Immature natural killer cell (primary cell): ENCODE results near the gene MEGF6. TPM values are rescaled to one million over a fixed set of nuclear protein-coding genes. Genes with fewer than 3 reads are reported as not detected.

Source experiments
- DNase-seq, 3 donors: peaks; one replicate each; pipeline ENCODE4 v3.0.0; 2022; ENCODE audit warnings: mixed read lengths in 1 of 3
- H3K27ac Mint-ChIP-seq, 6 donors: one replicate each; pipeline ENCODE4 v1.8.0; 2020; ENCODE audit warnings: mixed read lengths in 6 of 6, mild to moderate bottlenecking in 5 of 6, inconsistent platforms in 4 of 6, moderate library complexity in 3 of 6
- H3K27me3 Mint-ChIP-seq, 3 donors: one replicate each; pipeline ENCODE4 v1.8.0; 2020 to 2021; ENCODE audit warnings: low read depth in 3 of 3, mild to moderate bottlenecking in 3 of 3, mixed read lengths in 3 of 3, moderate library complexity in 3 of 3, inconsistent platforms in 1 of 3
- H3K36me3 Mint-ChIP-seq, 3 donors: one replicate each; pipeline ENCODE4 v1.8.0; 2020; ENCODE audit warnings: mixed read lengths in 3 of 3, inconsistent platforms in 2 of 3, mild to moderate bottlenecking in 2 of 3
- H3K4me1 Mint-ChIP-seq, 2 donors: one replicate each; pipeline ENCODE4 v1.8.0; 2020; ENCODE audit warnings: inconsistent platforms in 2 of 2, mild to moderate bottlenecking in 2 of 2, mixed read lengths in 2 of 2, moderate library complexity in 1 of 2
- H3K4me3 Mint-ChIP-seq, 5 donors: one replicate each; pipeline ENCODE4 v1.8.0; 2020; ENCODE audit warnings: mild to moderate bottlenecking in 5 of 5, mixed read lengths in 5 of 5, inconsistent platforms in 3 of 5, moderate library complexity in 3 of 5
- H3K9me3 Mint-ChIP-seq, 6 donors: one replicate each; pipeline ENCODE4 v1.8.0; 2020; ENCODE audit warnings: mild to moderate bottlenecking in 6 of 6, mixed read lengths in 6 of 6, inconsistent platforms in 4 of 6, moderate library complexity in 3 of 6
- polyA plus RNA-seq, 3 donors: library from polyadenylated mRNA; unstranded; fragments of 300-500 nt; fragmentation: Illumina TruSeq; gene quantifications; one replicate each; pipeline ENCODE4 v1.2.3, GENCODE V29; 2021

MEGF6 gene
- polyA plus RNA-seq, 3 donors from 2014 or later = 0.08 TPM; not detected in 2

GRCh38 chr1:3451994-3452865 lies 159.1 kb downstream of the MEGF6 start:
- H3K4me3 Mint-ChIP-seq = no peak overlapping the region
- H3K36me3 Mint-ChIP-seq = no peaks in the 10 kb centered on the region
- H3K4me1 Mint-ChIP-seq = peaks cover 0 to 11% of the 10 kb centered on the region in 2 donors
- H3K9me3 Mint-ChIP-seq = peaks cover 0 to 3% (median under 1%) of the 10 kb centered on the region in 6 donors
- DNase-seq = no peak
- H3K27me3 Mint-ChIP-seq = peaks cover 1 to 6% (median 3%) of the 10 kb centered on the region in 3 donors
- H3K27ac Mint-ChIP-seq = no peak overlapping the region

GRCh38 chr1:3450983-3451382 lies 160.3 kb downstream of the MEGF6 start:
- Mint-ChIP-seq H3K36me3 (no peaks in the 10 kb centered on the region), H3K27ac (no peak overlapping the region), H3K9me3 (peaks cover 0 to 6% (median 3%) of the 10 kb centered on the region in 6 donors), H3K4me1 (peaks cover 0 to 11% of the 10 kb centered on the region in 2 donors), H3K27me3 (peaks cover 1 to 6% (median 3%) of the 10 kb centered on the region in 3 donors), H3K4me3 (no peak overlapping the region)
- no peak for DNase-seq

- Mint-ChIP-seq H3K4me3 (no peak overlapping the region), H3K27me3 (peaks cover 1 to 6% (median 3%) of the 10 kb centered on the region in 3 donors), H3K9me3 (peaks cover 0 to 6% (median 3%) of the 10 kb centered on the region in 6 donors), H3K36me3 (no peaks in the 10 kb centered on the region), H3K27ac (no peak overlapping the region), H3K4me1 (peaks cover 0 to 8% of the 10 kb centered on the region in 2 donors)
- DNase-seq = no peak
These were observed 161.0 kb downstream of the MEGF6 start for GRCh38 chr1:3450202-3450863.

- H3K27me3 Mint-ChIP-seq = peaks cover 0 to 7% (median 2%) of the 10 kb centered on the region in 3 donors
- H3K9me3 Mint-ChIP-seq = peaks cover 0 to 6% (median 3%) of the 10 kb centered on the region in 6 donors
- H3K4me1 Mint-ChIP-seq = no peaks in the 10 kb centered on the region
- DNase-seq = no peak
- H3K4me3 Mint-ChIP-seq = no peak overlapping the region
- no peaks in the 10 kb centered on the region for H3K36me3 Mint-ChIP-seq
- H3K27ac Mint-ChIP-seq = no peak overlapping the region
These were observed 166.6 kb downstream of the MEGF6 start for GRCh38 chr1:3444736-3445135.

- Mint-ChIP-seq H3K27me3 (peaks cover 0 to 7% (median 2%) of the 10 kb centered on the region in 3 donors), H3K27ac (no peak overlapping the region), H3K4me1 (no peaks in the 10 kb centered on the region), H3K4me3 (no peak overlapping the region), H3K36me3 (no peaks in the 10 kb centered on the region), H3K9me3 (peaks cover 0 to 6% (median 3%) of the 10 kb centered on the region in 6 donors)
- DNase-seq = no peak
These were observed 167.0 kb downstream of the MEGF6 start for GRCh38 chr1:3444298-3444697.

GRCh38 chr1:3443807-3444206 lies 167.5 kb downstream of the MEGF6 start:
- Mint-ChIP-seq H3K4me1 (no peaks in the 10 kb centered on the region), H3K36me3 (no peaks in the 10 kb centered on the region), H3K9me3 (peaks cover 0 to 6% (median 3%) of the 10 kb centered on the region in 6 donors), H3K27ac (no peak overlapping the region), H3K4me3 (no peak overlapping the region), H3K27me3 (peaks cover 0 to 7% (median 2%) of the 10 kb centered on the region in 3 donors)
- DNase-seq = no peak

- no peaks in the 10 kb centered on the region for H3K4me1 Mint-ChIP-seq
- no peak overlapping the region for H3K27ac Mint-ChIP-seq
- no peaks in the 10 kb centered on the region for H3K36me3 Mint-ChIP-seq
- H3K9me3 Mint-ChIP-seq = peaks cover 0 to 6% (median under 1%) of the 10 kb centered on the region in 6 donors
- H3K27me3 Mint-ChIP-seq = peaks cover 0 to 7% (median 2%) of the 10 kb centered on the region in 3 donors
- DNase-seq = no peak
- no peak overlapping the region for H3K4me3 Mint-ChIP-seq
These were observed 168.4 kb downstream of the MEGF6 start for GRCh38 chr1:3442901-3443300.

- H3K4me3 Mint-ChIP-seq = no peak overlapping the region
These were observed 169.0 kb downstream of the MEGF6 start for GRCh38 chr1:3442331-3442730.

GRCh38 chr1:3441880-3442279 lies 169.4 kb downstream of the MEGF6 start:
- Mint-ChIP-seq H3K9me3 (peaks cover 0 to 3% (median under 1%) of the 10 kb centered on the region in 6 donors), H3K36me3 (no peaks in the 10 kb centered on the region), H3K27ac (no peak overlapping the region), H3K4me3 (no peak overlapping the region), H3K4me1 (no peaks in the 10 kb centered on the region), H3K27me3 (peaks cover 0 to 7% (median 2%) of the 10 kb centered on the region in 3 donors)
- DNase-seq = no peak

More at GRCh38 chr1:3442331-3442730, 169.0 kb downstream of the MEGF6 start:
- Mint-ChIP-seq H3K27ac (no peak overlapping the region), H3K36me3 (no peaks in the 10 kb centered on the region), H3K4me1 (no peaks in the 10 kb centered on the region), H3K9me3 (peaks cover 0 to 6% (median under 1%) of the 10 kb centered on the region in 6 donors), H3K27me3 (peaks cover 0 to 7% (median 2%) of the 10 kb centered on the region in 3 donors)
- no peak for DNase-seq

GRCh38 chr1:3441410-3441847 lies 169.9 kb downstream of the MEGF6 start:
- Mint-ChIP-seq H3K4me1 (no peaks in the 10 kb centered on the region), H3K36me3 (no peaks in the 10 kb centered on the region), H3K9me3 (peaks cover 0 to 2% (median 0%) of the 10 kb centered on the region in 6 donors), H3K27ac (no peak overlapping the region), H3K27me3 (peaks cover 0 to 7% (median 2%) of the 10 kb centered on the region in 3 donors), H3K4me3 (no peak overlapping the region)
- no peak for DNase-seq

GRCh38 chr1:3440711-3441409 lies 170.4 kb downstream of the MEGF6 start:
- no peaks in the 10 kb centered on the region for H3K36me3 Mint-ChIP-seq
- H3K27me3 Mint-ChIP-seq = peaks cover 0 to 7% (median 2%) of the 10 kb centered on the region in 3 donors
- DNase-seq = no peak
- no peak overlapping the region for H3K27ac Mint-ChIP-seq
- H3K4me3 Mint-ChIP-seq = no peak overlapping the region
- H3K4me1 Mint-ChIP-seq = no peaks in the 10 kb centered on the region
- no peaks in the 10 kb centered on the region for H3K9me3 Mint-ChIP-seq

- no peaks in the 10 kb centered on the region for H3K9me3 Mint-ChIP-seq
- no peak overlapping the region for H3K27ac Mint-ChIP-seq
- H3K27me3 Mint-ChIP-seq = peaks cover 0 to 7% (median 2%) of the 10 kb centered on the region in 3 donors
- no peak overlapping the region for H3K4me3 Mint-ChIP-seq
- no peaks in the 10 kb centered on the region for H3K4me1 Mint-ChIP-seq
- DNase-seq = no peak
- no peaks in the 10 kb centered on the region for H3K36me3 Mint-ChIP-seq
These were observed 171.0 kb downstream of the MEGF6 start for GRCh38 chr1:3440300-3440681.
